ENCODE results near the gene DNAJC15.
A peak's percentile ranks its signal among the peaks of the same experiment; 100 is the strongest.

DNAJC15 gene

GRCh38 chr13:43139211-43139610 is 115.8 kb downstream of the DNAJC15 start:
- Histone ChIP-seq H3K27ac (ENCODE audit: low read depth, low read length) (no peak overlapping the region), H3K9me3 (ENCODE audit: insufficient read depth, low read depth, low read length) (no peaks in the 10 kb centered on the region), H3K27me3 (ENCODE audit: insufficient read depth, low read length) (no peaks in the 10 kb centered on the region), H3K4me1 (ENCODE audit: insufficient read depth, low read length) (peaks cover 29% of the 10 kb centered on the region), H3K9ac (ENCODE audit: low read depth, low read length) (no peak overlapping the region), H3K4me3 (ENCODE audit: low read length) (no peak overlapping the region), H3K36me3 (ENCODE audit: insufficient read depth, low read length) (no peaks in the 10 kb centered on the region)
- 96% methylated on average over 2 of the region's 2 CpGs for WGBS

DNA sequence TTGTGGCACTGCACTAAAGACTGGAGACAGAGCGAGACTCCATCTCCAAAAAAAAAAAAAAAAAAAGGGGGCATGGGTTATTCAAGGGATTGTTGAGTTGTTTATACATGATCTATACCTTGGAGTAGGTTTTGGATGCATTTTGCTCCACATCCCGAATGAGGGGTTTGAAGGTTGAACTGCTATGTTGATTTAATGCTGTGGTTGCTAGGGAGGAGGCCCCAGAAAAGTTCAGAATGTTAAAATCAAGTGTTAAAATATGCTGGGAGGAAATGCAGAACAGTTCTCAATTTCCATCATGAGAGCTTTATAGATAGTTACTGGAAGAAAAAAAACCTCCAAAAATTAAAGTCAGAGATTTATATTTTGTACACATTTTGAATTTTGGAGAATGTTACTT is 116.5 kb downstream of the DNAJC15 start:
- Histone ChIP-seq H3K4me3 (ENCODE audit: low read length) (no peak overlapping the region), H3K36me3 (ENCODE audit: insufficient read depth, low read length) (no peaks in the 10 kb centered on the region), H3K9me3 (ENCODE audit: insufficient read depth, low read depth, low read length) (no peaks in the 10 kb centered on the region), H3K9ac (ENCODE audit: low read depth, low read length) (no peak overlapping the region), H3K27me3 (ENCODE audit: insufficient read depth, low read length) (no peaks in the 10 kb centered on the region), H3K27ac (ENCODE audit: low read depth, low read length) (no peak overlapping the region), H3K4me1 (ENCODE audit: insufficient read depth, low read length) (peaks cover 26% of the 10 kb centered on the region)
- 91% methylated on average over 2 of the region's 2 CpGs for WGBS

- peaks cover 22% of the 10 kb centered on the region for H3K4me1 ChIP-seq (ENCODE audit: insufficient read depth, low read length)
- no peak overlapping the region for H3K4me3 ChIP-seq (ENCODE audit: low read length)
- H3K27ac ChIP-seq (ENCODE audit: low read depth, low read length): peak overlapping the region; percentile 48; the same call in 1 of the 2 replicates
- H3K27me3 ChIP-seq (ENCODE audit: insufficient read depth, low read length): no peaks in the 10 kb centered on the region
- WGBS: 16% methylated on average over 1 of the region's 1 CpG
- H3K9me3 ChIP-seq (ENCODE audit: insufficient read depth, low read depth, low read length): no peaks in the 10 kb centered on the region
- H3K9ac ChIP-seq (ENCODE audit: low read depth, low read length): no peak overlapping the region
- H3K36me3 ChIP-seq (ENCODE audit: insufficient read depth, low read length): no peaks in the 10 kb centered on the region
Observed at GRCh38 chr13:43140985-43141384, 117.6 kb downstream of the DNAJC15 start.

GRCh38 chr13:43141685-43142084 is 118.3 kb downstream of the DNAJC15 start:
- Histone ChIP-seq H3K27ac (ENCODE audit: low read depth, low read length) (peak overlapping the region; percentile 31; the same call in 1 of the 2 replicates), H3K36me3 (ENCODE audit: insufficient read depth, low read length) (no peaks in the 10 kb centered on the region), H3K27me3 (ENCODE audit: insufficient read depth, low read length) (no peaks in the 10 kb centered on the region), H3K9ac (ENCODE audit: low read depth, low read length) (no peak overlapping the region), H3K4me1 (ENCODE audit: insufficient read depth, low read length) (peaks cover 22% of the 10 kb centered on the region), H3K4me3 (ENCODE audit: low read length) (no peak overlapping the region), H3K9me3 (ENCODE audit: insufficient read depth, low read depth, low read length) (no peaks in the 10 kb centered on the region)
- WGBS: 65% methylated on average over 4 of the region's 4 CpGs

DNA sequence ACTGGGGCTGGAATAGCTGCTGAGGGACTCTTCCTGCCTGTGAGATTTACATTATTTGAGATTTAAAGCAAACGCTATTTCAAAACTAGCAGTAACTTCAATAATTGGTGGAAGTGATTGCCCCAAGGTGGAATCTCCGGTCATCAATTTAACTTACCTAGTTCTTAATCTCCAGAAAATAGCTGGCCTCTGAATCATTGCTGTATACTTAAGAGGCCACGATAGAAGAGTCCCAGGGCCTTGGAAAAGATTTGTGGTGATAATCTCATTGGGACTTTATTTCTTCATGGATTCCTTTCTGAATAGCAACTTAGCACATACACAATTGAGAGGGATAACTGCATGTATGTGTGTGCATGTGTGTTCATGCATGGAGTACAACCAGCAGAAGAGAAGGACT is 120.2 kb downstream of the DNAJC15 start:
- H3K27me3 ChIP-seq (ENCODE audit: insufficient read depth, low read length): no peaks in the 10 kb centered on the region
- H3K9me3 ChIP-seq (ENCODE audit: insufficient read depth, low read depth, low read length): no peaks in the 10 kb centered on the region
- no peak overlapping the region for H3K4me3 ChIP-seq (ENCODE audit: low read length)
- no peaks in the 10 kb centered on the region for H3K36me3 ChIP-seq (ENCODE audit: insufficient read depth, low read length)
- no peak overlapping the region for H3K27ac ChIP-seq (ENCODE audit: low read depth, low read length)
- WGBS: 61% methylated on average over 3 of the region's 3 CpGs
- peaks cover 15% of the 10 kb centered on the region for H3K4me1 ChIP-seq (ENCODE audit: insufficient read depth, low read length)
- H3K9ac ChIP-seq (ENCODE audit: low read depth, low read length): no peak overlapping the region

DNA sequence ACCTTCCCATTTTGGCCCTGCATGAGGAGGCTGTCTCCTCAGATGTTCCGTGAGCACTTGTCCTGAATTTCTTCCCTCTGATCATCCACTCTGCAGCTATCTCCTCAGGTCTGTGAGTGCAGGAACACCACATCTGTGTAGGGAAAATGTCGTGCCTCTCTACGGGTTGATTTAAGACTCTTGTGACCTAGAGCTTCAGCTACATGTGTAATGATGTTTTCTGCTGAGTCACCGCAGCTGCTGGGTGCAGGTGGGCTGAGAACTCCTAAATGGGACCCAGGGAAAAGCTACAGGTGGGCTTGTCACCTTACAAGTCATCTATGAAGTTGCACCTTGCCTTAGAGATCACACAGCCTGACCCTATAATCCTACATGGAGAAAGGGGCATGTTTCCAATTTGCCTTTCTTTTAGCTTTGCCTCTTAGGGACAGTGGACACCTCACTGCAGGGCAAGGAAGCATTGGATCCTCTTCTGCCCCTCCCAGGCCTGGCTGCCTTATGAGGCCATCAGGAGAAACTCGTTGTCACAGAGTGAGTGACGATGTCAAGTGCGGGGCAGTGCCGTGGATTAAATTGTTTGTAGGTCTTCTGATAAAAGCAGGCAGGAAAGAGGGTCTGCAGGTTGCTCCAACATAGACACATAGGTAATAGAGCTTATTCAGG is 122.3 kb downstream of the DNAJC15 start:
- no peak overlapping the region for H3K4me3 ChIP-seq (ENCODE audit: low read length)
- no peak overlapping the region for H3K9ac ChIP-seq (ENCODE audit: low read depth, low read length)
- H3K36me3 ChIP-seq (ENCODE audit: insufficient read depth, low read length): no peaks in the 10 kb centered on the region
- peaks cover 13% of the 10 kb centered on the region for H3K4me1 ChIP-seq (ENCODE audit: insufficient read depth, low read length)
- H3K27ac ChIP-seq (ENCODE audit: low read depth, low read length): no peak overlapping the region
- H3K9me3 ChIP-seq (ENCODE audit: insufficient read depth, low read depth, low read length): no peaks in the 10 kb centered on the region
- WGBS: 91% methylated on average over 8 of the region's 8 CpGs
- no peaks in the 10 kb centered on the region for H3K27me3 ChIP-seq (ENCODE audit: insufficient read depth, low read length)

GRCh38 chr13:43146400-43146799 is 123.0 kb downstream of the DNAJC15 start:
- H3K27ac ChIP-seq (ENCODE audit: low read depth, low read length): no peak overlapping the region
- peaks cover 8% of the 10 kb centered on the region for H3K4me1 ChIP-seq (ENCODE audit: insufficient read depth, low read length)
- no peaks in the 10 kb centered on the region for H3K27me3 ChIP-seq (ENCODE audit: insufficient read depth, low read length)
- H3K9me3 ChIP-seq (ENCODE audit: insufficient read depth, low read depth, low read length): no peaks in the 10 kb centered on the region
- H3K36me3 ChIP-seq (ENCODE audit: insufficient read depth, low read length): no peaks in the 10 kb centered on the region
- no peak overlapping the region for H3K9ac ChIP-seq (ENCODE audit: low read depth, low read length)
- H3K4me3 ChIP-seq (ENCODE audit: low read length): no peak overlapping the region
- WGBS: 87% methylated on average over 3 of the region's 3 CpGs

DNA sequence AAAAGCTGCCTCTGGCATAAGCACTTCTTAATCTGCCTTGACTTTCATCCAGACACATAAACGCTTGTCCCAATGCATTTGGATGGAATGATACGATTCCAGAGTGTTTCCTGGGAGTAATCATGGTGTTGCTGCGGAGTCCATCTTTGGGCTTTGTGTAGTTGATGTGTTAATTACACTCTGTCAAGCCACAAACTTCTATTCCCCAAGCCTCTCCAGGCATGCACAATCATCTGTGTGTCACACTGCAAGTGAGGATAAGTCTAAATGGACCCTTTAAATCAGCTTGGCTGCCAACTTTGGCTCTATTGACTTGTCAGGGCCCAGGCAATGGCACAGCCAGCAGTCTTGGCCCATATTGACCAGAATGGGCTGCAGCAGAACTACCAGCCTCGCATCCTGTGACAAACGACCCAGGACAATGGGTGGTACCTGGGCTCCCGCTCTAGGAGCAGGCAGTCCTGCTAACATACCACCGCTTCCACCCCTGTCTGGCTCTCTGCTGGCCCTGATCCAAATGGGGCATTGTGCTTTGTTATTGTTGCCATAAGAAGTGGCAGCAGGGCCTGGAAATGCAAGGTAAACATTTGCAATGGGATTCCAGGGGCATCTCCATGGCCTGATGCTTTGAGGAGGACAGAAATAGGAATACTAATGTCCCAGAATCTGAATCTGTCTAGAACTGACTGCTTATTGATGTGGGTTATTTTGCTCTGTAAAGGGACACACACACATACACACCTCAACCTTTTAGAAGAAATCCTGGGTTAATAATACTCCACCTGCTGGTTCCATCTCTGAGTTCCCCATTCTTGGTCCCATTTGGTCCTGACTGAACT is 127.2 kb downstream of the DNAJC15 start:
- H3K27me3 ChIP-seq (ENCODE audit: insufficient read depth, low read length): no peaks in the 10 kb centered on the region
- H3K4me3 ChIP-seq (ENCODE audit: low read length): no peak overlapping the region
- H3K4me1 ChIP-seq (ENCODE audit: insufficient read depth, low read length): no peaks in the 10 kb centered on the region
- no peaks in the 10 kb centered on the region for H3K36me3 ChIP-seq (ENCODE audit: insufficient read depth, low read length)
- H3K9me3 ChIP-seq (ENCODE audit: insufficient read depth, low read depth, low read length): no peaks in the 10 kb centered on the region
- WGBS: 91% methylated on average over 7 of the region's 7 CpGs
- no peak overlapping the region for H3K27ac ChIP-seq (ENCODE audit: low read depth, low read length)
- H3K9ac ChIP-seq (ENCODE audit: low read depth, low read length): no peak overlapping the region

DNA sequence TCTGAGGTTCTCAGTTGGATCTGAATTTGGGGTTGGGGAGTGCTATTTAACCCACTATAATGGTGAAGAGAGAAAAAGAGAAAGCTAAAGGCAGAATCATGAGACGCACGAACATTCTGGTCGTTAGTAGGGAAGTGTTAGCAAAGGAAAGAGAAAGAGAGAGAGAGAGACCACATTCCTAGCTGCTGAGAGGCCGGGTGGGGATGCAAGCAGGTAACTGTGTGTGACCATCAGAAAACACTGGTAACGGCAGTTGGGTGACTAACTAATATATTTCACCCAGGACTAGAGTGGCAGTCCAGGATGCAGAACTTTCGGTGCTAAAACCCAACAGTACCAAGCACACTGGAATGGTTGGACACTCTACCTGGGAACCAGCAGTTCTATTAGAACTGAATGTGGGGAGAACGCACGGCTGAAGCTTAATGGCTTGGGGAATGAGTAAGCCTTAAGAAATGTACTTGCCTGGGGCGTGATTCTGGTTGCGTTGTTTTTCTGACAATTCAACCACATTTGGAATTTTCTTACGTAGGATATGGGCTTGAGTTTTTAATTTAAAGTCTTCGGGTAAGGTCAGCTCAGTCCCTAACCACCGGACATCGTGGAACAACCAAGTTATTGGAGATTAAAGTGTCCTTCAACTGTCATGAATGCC is 130.2 kb downstream of the DNAJC15 start:
- Histone ChIP-seq H3K27ac (ENCODE audit: low read depth, low read length) (no peak overlapping the region), H3K4me1 (ENCODE audit: insufficient read depth, low read length) (no peaks in the 10 kb centered on the region), H3K4me3 (ENCODE audit: low read length) (no peak overlapping the region), H3K36me3 (ENCODE audit: insufficient read depth, low read length) (no peaks in the 10 kb centered on the region), H3K27me3 (ENCODE audit: insufficient read depth, low read length) (no peaks in the 10 kb centered on the region), H3K9ac (ENCODE audit: low read depth, low read length) (no peak overlapping the region), H3K9me3 (ENCODE audit: insufficient read depth, low read depth, low read length) (no peaks in the 10 kb centered on the region)
- 85% methylated on average over 14 of the region's 14 CpGs for WGBS

GRCh38 chr13:43154156-43154651 is 130.8 kb downstream of the DNAJC15 start:
- Histone ChIP-seq H3K9ac (ENCODE audit: low read depth, low read length) (no peak overlapping the region), H3K4me3 (ENCODE audit: low read length) (no peak overlapping the region), H3K9me3 (ENCODE audit: insufficient read depth, low read depth, low read length) (no peaks in the 10 kb centered on the region), H3K36me3 (ENCODE audit: insufficient read depth, low read length) (no peaks in the 10 kb centered on the region), H3K27me3 (ENCODE audit: insufficient read depth, low read length) (no peaks in the 10 kb centered on the region), H3K4me1 (ENCODE audit: insufficient read depth, low read length) (no peaks in the 10 kb centered on the region), H3K27ac (ENCODE audit: low read depth, low read length) (no peak overlapping the region)
- 92% methylated on average over 5 of the region's 5 CpGs for WGBS

- Histone ChIP-seq H3K9me3 (ENCODE audit: insufficient read depth, low read depth, low read length) (no peaks in the 10 kb centered on the region), H3K27me3 (ENCODE audit: insufficient read depth, low read length) (no peaks in the 10 kb centered on the region), H3K36me3 (ENCODE audit: insufficient read depth, low read length) (no peaks in the 10 kb centered on the region), H3K27ac (ENCODE audit: low read depth, low read length) (no peak overlapping the region), H3K9ac (ENCODE audit: low read depth, low read length) (no peak overlapping the region), H3K4me3 (ENCODE audit: low read length) (no peak overlapping the region), H3K4me1 (ENCODE audit: insufficient read depth, low read length) (no peaks in the 10 kb centered on the region)
- 68% methylated on average over 1 of the region's 3 CpGs for WGBS
Observed at GRCh38 chr13:43154839-43155238, 131.5 kb downstream of the DNAJC15 start.

Data from HUES64 (cell line).